Mucosa of descending colon (tissue), 3 donors: Measurements from ENCODE around the gene MTIF2. TPM values are rescaled to one million over a fixed set of nuclear protein-coding genes. Genes with fewer than 3 reads are reported as not detected.
"Not testable (repeated sequence)": the region's sequence is repeated elsewhere in the genome, so short reads cannot be mapped to it uniquely, and the experiment has no call there.

ENCODE experiments used
- ATAC-seq: fragments of 200-7000 bp; cut with Tn5 transposase; one replicate; pipeline ENCODE4 v1.9.1; 2020; ENCODE audit warnings: mild to moderate bottlenecking, moderate library complexity
- DNase-seq, 3 donors: peaks; one replicate each; pipeline ENCODE4 v3.0.0-alpha.2; 2020
- H3K36me3 ChIP-seq: fragments of 200-600 bp; one replicate; pipeline ENCODE4 v1.8.0; 2021; ENCODE audit warnings: low read depth, mild to moderate bottlenecking
- H3K4me1 ChIP-seq: fragments of 200-600 bp; one replicate; pipeline ENCODE4 v1.8.0; 2021; ENCODE audit warnings: low read depth, mild to moderate bottlenecking
- H3K4me3 ChIP-seq: fragments of 200-600 bp; one replicate; pipeline ENCODE4 v1.8.0; 2021; ENCODE audit warnings: mild to moderate bottlenecking
- H3K9me3 ChIP-seq: fragments of 200-600 bp; one replicate; pipeline ENCODE4 v1.8.0; 2021; ENCODE audit warnings: mild to moderate bottlenecking
- intact Hi-C, 2 donors: fragments of 100-400 bp; cut with DNase I in 1 of 2; cut with micrococcal nuclease in 1 of 2; formaldehyde crosslinking; loops; one replicate each; pipeline versions ENCODE4 v1.11.0 to v1.11.1; 2022; cut with DNase I, micrococcal nuclease
- total RNA-seq, 3 donors: library from RNA; stranded (reverse); fragmentation: NEBNext Ultra II Directional in 2 of 3; extraction: Animal tissue kit (Norgen Biotek cat#: 25700) in 2 of 3; gene quantifications; one replicate each; pipeline versions ENCODE4 v1.2.1 to v1.2.4, GENCODE V29; 2021 to 2023
- TF ChIP-seq, protein P1 (sequence below): fragments of 200-600 bp; IDR thresholded peaks from one replicate; pipeline ENCODE4 v1.8.0; 2022; ENCODE audit warnings: antibody characterized with exemption, mild to moderate bottlenecking
- donor health status: DM: no; HTN: no; CAD: no; lungs with moderate emphysema.
- donor health status: DM: no; HTN: no; CAD: no.
- donor health status: DM: no; HTN: yes; CAD: no.

The MTIF2 gene
- total RNA-seq, 3 donors from 2014 or later: 33.5 to 46.8 (median 39.9) TPM

DNA sequence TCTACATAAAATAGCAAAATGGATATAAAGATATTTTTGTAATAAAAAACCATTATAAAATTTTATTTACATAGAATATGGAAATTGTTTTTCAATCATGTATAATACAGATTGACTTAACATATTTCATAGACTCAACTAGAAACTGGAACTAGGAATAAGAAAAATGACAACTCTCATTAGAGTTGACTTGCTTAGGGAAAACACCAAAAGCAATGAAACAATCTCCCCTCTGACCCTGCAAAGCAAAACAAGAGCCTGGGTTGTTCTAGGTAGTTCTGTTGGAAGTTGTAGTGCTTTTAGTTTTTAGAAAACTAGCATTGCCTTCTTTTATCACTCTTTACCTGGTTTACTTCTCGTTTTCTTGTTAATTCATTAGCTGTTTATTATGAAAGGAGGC is 32.2 kb upstream of the MTIF2 start:
- Histone ChIP-seq H3K36me3 (no peaks in the 10 kb centered on the region), H3K4me1 (no peaks in the 10 kb centered on the region), H3K9me3 (no peaks in the 10 kb centered on the region), H3K4me3 (no peak overlapping the region)
- ATAC-seq: no peak
- no peak for DNase-seq
- TF ChIP-seq, protein P1, sequence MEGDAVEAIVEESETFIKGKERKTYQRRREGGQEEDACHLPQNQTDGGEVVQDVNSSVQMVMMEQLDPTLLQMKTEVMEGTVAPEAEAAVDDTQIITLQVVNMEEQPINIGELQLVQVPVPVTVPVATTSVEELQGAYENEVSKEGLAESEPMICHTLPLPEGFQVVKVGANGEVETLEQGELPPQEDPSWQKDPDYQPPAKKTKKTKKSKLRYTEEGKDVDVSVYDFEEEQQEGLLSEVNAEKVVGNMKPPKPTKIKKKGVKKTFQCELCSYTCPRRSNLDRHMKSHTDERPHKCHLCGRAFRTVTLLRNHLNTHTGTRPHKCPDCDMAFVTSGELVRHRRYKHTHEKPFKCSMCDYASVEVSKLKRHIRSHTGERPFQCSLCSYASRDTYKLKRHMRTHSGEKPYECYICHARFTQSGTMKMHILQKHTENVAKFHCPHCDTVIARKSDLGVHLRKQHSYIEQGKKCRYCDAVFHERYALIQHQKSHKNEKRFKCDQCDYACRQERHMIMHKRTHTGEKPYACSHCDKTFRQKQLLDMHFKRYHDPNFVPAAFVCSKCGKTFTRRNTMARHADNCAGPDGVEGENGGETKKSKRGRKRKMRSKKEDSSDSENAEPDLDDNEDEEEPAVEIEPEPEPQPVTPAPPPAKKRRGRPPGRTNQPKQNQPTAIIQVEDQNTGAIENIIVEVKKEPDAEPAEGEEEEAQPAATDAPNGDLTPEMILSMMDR: no peak
- intact Hi-C loops: no loop called here

DNA sequence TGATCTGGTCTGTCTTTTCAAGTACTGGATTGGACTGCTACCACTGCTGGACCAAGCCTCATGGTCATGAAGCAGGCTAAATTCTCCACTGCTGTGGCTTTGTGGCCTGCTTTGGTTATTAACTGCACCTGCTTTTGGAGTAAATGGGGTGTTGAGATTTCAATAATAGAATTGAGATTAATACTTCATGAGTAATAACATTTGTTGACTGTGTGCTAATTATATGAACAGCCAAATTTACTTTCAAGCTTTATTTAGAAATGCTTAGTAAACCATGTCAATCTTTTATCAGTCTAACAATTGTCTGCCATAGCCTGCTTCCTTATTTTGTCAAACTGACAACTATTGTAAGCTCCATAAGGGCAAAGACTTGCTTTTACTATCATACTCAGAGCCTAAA is 27.4 kb upstream of the MTIF2 start:
- DNase-seq (no peak), ATAC-seq (no peak)
- Histone ChIP-seq H3K9me3 (no peaks in the 10 kb centered on the region), H3K36me3 (no peaks in the 10 kb centered on the region), H3K4me1 (no peaks in the 10 kb centered on the region), H3K4me3 (no peak overlapping the region)
- TF ChIP-seq, protein P1: no peak
- intact Hi-C loops: no loop called here

DNA sequence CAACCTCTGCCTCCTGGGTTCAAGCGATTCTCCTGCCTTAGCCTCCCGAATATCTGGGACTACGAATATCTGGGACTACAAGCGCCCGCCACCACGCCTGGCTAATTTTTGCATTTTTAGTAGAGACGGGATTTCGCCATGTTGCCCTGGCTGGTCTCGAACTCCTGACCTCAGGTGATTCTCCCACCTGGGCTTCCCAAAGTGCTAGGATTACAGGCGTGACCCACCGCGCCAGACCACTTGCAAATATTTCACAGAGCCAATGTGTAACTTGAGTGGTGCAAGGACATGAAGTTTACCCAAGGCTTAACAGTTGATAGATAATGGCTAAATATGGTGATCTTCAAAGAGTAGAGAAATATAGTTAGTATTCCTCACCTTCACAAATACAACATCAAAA is 14.1 kb upstream of the MTIF2 start:
- DNase-seq (no peak), ATAC-seq (no peak)
- no peak overlapping the region for H3K4me3 ChIP-seq
- TF ChIP-seq, protein P1: no peak
- peaks cover 8% of the 10 kb centered on the region for H3K4me1 ChIP-seq
- H3K9me3 ChIP-seq: no peaks in the 10 kb centered on the region
- intact Hi-C loops: no loop called here
- H3K36me3 ChIP-seq: no peaks in the 10 kb centered on the region

DNA sequence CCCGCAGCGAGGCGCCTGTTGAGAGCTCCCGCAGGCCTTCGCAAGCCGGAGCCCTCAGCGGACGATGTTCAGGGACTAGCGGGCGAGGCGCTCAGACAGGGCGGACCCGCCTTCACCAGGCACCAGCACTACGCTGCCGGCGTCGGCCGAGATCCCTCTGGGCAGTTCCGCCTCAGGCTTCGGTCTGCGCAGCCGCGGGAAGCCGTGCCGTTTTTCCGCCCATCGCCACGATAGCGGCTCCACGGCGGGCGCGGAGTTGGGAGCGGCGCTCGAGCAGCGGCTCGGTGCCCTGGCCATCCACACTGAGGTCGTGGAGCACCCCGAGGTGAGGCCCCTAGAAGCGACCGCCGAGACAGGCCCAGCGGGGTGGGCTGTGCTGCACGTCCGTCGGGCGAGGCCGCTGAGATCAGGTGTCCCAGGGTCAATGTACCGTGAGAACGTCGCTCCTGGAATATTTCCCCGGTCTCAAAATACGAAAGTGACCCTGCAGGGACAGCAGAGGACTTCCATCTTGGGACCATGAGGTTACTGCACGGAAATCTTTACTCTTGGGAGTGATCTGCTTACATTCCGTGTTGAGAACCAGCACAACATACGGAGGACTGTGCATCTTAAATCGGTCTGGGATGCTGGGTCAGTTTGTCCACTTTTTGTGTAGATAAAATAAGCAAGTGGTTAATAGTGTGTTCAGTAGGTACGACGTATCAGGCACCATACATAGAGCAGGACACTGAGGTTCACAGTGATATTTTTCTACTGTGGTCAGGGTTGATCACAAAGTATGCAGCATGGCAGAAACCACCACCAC is 13.3 kb upstream of the MTIF2 start:
- no peaks in the 10 kb centered on the region for H3K36me3 ChIP-seq
- peak overlapping the region; percentile 44 for H3K4me3 ChIP-seq
- peak; percentile 90 to 95 (median 94) for DNase-seq
- peaks cover 9% of the 10 kb centered on the region for H3K4me1 ChIP-seq
- TF ChIP-seq, protein P1: no peak
- intact Hi-C loops: no loop called here
- ATAC-seq: peak; percentile 98
- no peaks in the 10 kb centered on the region for H3K9me3 ChIP-seq

DNA sequence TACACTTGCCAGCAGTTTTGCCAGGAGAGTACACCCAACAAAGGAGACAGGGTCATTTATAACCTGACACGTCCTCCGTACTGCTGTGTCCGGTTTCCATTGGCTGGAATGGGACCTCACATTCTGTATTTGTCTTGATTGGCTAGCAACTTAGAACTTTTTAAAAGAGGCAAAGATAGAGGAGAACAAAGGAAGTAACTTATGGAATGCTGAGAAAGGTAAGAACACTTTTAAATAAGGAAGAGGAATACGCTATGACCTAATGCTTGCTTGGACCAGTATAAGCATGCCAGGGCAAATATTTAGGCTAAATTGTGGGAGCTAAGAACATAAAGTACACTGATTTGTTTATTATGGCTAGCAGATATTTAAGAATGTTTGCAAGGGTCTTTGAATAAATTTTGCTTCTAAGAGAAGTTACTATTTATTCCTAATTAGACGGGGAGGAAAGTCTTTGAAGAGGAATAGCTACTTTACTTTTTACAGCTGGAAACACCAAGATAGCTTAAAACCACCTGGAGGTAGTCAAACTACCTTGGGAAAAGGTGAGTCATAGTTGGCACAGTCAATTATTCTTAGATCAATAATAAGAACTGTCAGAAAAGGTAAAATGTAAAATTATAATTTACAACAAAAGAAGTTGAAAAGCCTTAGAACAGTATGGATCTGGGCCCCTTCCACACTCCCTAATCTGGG is 12.0 kb upstream of the MTIF2 start:
- H3K36me3 ChIP-seq, ATAC-seq, intact Hi-C loops, DNase-seq, H3K4me3 ChIP-seq, H3K9me3 ChIP-seq: not testable (repeated sequence)
- H3K4me1 ChIP-seq: peaks cover 11% of the 10 kb centered on the region

DNA sequence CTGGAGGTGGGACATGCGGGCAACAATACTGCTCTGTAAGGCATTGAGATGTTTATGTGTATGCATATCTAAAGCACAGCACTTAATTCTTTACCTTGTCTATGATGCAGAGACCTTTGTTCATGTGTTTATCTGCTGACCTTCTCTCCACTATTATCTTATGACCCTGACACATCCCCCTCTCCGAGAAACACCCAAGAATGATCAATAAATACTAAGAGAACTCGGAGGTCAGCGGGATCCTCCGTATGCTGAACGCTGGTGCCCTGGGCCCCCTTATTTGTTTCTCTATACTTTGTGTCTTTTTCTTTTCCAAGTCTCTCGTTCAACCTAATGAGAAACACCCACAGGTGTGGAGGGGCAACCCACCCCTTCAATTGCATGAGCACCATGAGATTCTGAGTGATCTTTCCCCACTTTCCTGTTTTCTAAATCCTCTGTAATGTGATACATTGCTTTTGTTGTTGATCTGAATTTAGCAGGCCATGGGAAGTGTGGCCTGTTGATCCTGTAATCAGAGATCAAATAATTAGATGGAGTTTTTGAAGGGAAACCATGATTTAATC is 10.9 kb upstream of the MTIF2 start:
- peaks cover 11% of the 10 kb centered on the region for H3K4me1 ChIP-seq
- DNase-seq, H3K4me3 ChIP-seq, intact Hi-C loops, ATAC-seq, H3K9me3 ChIP-seq, H3K36me3 ChIP-seq: not testable (repeated sequence)

DNA sequence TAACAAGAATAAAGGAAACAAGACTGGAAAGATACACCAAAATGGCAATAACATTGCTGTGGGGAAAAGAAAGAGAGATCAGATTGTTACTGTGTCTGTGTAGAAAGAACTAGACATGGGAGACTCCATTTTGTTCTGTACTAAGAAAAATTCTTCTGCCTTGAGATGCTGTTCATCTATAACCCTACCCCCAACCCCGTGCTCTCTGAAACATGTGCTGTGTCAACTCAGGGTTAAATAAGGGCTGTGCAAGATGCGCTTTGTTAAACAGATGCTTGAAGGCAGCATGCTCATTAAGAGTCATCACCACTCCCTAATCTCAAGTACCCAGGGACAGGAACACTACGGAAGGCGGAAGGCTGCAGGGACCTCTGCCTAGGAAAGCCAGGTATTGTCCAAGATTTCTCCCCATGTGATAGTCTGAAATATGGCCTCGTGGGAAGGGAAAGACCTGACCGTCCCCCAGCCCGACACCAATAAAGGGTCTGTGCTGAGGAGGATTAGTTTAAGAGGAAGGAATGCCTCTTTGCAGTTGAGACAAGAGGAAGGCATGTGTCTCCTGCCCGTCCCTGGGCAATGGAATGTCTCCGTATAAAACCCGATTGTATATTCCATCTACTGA is 10.3 kb upstream of the MTIF2 start:
- H3K4me3 ChIP-seq, H3K36me3 ChIP-seq, intact Hi-C loops, H3K9me3 ChIP-seq, ATAC-seq, DNase-seq: not testable (repeated sequence)
- H3K4me1 ChIP-seq: peaks cover 11% of the 10 kb centered on the region
